ENCODE data around the gene MYL9.

DNA sequence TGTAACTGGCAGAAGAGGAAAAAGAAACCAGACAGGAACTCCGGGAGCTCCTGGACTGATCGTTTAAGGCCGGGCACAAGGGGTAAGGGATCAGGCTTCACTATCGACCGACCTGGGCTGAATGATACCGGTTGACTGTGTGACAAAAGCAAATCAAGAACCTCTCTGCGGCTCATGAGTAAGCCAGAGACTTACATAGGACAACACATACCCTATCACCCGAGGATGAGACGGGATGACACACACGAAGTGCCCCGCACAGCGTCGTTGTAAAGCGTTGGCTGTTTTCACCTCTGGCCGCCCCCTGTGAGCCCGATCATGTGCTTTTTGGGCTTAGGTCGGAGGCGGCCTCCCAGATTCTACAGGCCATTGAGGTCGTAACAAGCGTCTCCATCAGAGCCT lies 31.4 kb downstream of the MYL9 start:
- TF ChIP-seq, protein P1, sequence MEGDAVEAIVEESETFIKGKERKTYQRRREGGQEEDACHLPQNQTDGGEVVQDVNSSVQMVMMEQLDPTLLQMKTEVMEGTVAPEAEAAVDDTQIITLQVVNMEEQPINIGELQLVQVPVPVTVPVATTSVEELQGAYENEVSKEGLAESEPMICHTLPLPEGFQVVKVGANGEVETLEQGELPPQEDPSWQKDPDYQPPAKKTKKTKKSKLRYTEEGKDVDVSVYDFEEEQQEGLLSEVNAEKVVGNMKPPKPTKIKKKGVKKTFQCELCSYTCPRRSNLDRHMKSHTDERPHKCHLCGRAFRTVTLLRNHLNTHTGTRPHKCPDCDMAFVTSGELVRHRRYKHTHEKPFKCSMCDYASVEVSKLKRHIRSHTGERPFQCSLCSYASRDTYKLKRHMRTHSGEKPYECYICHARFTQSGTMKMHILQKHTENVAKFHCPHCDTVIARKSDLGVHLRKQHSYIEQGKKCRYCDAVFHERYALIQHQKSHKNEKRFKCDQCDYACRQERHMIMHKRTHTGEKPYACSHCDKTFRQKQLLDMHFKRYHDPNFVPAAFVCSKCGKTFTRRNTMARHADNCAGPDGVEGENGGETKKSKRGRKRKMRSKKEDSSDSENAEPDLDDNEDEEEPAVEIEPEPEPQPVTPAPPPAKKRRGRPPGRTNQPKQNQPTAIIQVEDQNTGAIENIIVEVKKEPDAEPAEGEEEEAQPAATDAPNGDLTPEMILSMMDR (IDR thresholded peaks at IDR 0.05) = no peak
- no peak for TF ChIP-seq POLR2A (IDR thresholded peaks at IDR 0.05)

Data from vagina (tissue), 2 donors.